22Rv1 (cell line): ENCODE results near the gene OXCT2.

ENCODE experiments used
- H3K27ac ChIP-seq: fragments of 450-650 bp; 2 replicates; pipeline ENCODE4 v1.5.1; 2017
- ZFX ChIP-seq: fragments of 450-650 bp; IDR thresholded peaks from 2 replicates; pipeline ENCODE4 v1.6.1; 2017; ENCODE audit warnings: antibody characterized with exemption, borderline replicate concordance
- TF ChIP-seq, protein P1 (sequence below): fragments of 450-650 bp; IDR thresholded peaks from 2 replicates; pipeline ENCODE4 v1.5.1; 2017; ENCODE audit warnings: mild to moderate bottlenecking

The OXCT2 gene

DNA sequence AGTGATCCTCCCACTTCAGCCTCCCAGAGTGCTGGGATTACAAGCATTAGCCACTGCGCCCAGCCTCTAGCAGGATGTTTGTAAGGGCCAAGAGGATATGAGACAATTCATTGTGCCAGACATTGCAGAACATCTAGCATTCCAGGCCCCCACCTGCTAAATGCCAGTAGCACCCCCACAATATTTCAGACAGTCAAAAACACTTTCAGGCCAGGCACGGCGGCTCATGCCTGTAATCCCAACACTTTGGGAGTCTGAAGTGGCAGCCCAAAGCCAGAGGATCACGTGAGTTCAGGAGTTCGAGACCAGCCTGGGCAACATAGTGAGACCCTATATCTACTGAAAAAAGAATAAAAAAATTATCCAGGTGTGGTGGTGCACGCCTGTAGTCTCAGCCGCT, 19.6 kb downstream of the OXCT2 start:
- H3K27ac ChIP-seq = no peak overlapping the region

DNA sequence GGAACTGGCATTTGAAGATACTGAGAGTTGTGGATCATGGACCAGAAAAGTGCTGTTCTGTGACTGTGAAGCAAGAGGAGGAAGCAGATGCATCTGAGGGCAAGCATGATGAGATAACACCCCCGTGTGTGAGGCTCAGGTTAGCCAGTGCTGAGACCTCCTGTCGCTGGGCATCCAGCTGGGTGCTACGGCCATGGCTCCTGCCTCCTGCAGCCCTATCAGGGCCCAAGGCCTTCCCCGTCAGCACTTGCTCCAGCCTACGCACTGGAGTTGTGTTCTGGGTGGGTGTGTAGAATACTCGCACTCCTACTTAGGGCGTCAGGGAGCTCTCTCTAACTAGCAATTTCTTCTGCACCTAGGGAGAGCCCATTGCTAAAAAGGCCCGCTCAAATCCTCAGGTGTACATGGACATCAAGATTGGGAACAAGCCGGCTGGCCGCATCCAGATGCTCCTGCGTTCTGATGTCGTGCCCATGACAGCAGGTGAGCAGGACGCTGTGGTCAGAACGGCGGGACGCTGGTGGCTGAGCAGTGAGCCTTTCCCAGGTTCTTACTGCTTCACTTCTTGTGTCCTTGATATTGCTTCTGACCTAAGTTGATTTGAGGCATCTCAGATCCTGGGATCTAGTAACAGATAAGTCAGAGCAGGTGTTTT, 26.0 kb downstream of the OXCT2 start:
- TF ChIP-seq ZFX = no peak
- TF ChIP-seq, protein P1, sequence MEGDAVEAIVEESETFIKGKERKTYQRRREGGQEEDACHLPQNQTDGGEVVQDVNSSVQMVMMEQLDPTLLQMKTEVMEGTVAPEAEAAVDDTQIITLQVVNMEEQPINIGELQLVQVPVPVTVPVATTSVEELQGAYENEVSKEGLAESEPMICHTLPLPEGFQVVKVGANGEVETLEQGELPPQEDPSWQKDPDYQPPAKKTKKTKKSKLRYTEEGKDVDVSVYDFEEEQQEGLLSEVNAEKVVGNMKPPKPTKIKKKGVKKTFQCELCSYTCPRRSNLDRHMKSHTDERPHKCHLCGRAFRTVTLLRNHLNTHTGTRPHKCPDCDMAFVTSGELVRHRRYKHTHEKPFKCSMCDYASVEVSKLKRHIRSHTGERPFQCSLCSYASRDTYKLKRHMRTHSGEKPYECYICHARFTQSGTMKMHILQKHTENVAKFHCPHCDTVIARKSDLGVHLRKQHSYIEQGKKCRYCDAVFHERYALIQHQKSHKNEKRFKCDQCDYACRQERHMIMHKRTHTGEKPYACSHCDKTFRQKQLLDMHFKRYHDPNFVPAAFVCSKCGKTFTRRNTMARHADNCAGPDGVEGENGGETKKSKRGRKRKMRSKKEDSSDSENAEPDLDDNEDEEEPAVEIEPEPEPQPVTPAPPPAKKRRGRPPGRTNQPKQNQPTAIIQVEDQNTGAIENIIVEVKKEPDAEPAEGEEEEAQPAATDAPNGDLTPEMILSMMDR = no peak
- H3K27ac ChIP-seq = no peak overlapping the region

More for the DNA sequence above, 19.6 kb downstream of the OXCT2 start:
- TF ChIP-seq, protein P1 = no peak
- TF ChIP-seq ZFX = no peak

DNA sequence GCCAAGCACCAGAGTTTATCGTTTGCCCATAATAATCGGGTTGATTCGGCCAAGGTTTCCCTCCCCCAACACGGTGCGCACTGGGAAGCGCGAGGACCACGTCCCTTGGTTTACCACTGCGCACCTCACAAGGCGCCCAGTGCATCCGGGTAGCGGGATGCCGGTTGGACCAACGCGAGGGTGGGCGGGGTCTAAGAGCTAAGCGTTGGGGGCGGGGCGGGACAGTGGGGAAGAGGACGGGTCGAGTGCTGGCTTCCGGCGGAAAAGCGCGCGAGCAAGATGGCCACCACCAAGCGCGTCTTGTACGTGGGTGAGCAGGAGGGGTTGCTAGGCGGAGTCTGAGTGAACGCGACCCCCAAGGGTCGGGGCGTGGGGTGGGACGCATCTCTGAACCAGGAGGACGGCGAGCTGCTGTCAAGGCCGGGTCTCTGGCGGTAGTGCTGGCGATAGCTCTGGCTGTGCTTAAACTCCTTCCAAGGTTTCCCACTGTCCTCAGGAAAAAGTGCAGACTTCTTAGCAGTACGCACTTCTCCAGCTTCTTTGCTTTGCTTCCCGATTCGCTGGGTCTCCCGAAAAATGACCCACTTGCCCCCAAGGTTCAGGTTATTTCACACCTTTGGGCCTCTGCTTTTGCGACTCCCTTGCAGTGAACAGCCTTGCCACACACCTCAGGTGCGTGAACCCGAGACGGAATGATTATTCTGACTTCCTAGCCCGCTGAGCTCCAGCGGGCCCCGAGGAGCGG, 32.4 kb downstream of the OXCT2 start, which contains the start of gene PPIE:
Gene PPIE, plus strand, starts transcription at position 261 of the 745 bp plus-strand sequence. Its CDS starts 19 bp downstream, at position 280.
- H3K27ac ChIP-seq = peak within 1 kb of the TSS; percentile 52
- TF ChIP-seq ZFX = no peak
- TF ChIP-seq, protein P1 = no peak

DNA sequence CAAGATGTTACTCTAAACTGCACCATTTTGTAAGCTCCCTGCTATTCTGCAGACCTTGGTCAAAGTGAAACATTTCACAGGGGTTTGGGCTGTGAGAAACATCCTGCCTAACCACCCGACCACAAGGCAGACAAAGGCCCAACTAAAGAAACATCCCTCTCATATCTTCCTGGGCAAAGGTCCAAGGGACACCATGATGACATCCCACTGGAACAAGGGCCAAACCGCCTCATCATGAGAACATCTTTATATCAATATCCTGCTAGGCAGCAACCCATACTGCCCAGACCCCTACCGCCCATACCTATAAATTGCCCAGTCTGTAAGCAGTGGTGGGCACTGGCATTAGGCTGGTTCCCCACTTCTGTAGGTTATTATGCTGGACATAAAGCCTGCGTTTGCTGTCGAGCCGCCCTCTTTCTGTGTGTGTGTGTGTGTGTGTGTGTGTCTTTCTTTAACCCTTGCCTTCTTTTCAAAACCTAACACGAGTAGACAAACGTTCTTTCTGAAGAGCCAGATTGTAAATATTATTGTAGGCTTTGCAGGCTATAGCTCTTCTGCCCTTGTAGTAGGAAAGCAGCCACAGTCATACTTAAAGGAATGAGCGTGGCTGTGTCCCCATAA, 33.5 kb downstream of the OXCT2 start:
- H3K27ac ChIP-seq = no peak overlapping the region

DNA sequence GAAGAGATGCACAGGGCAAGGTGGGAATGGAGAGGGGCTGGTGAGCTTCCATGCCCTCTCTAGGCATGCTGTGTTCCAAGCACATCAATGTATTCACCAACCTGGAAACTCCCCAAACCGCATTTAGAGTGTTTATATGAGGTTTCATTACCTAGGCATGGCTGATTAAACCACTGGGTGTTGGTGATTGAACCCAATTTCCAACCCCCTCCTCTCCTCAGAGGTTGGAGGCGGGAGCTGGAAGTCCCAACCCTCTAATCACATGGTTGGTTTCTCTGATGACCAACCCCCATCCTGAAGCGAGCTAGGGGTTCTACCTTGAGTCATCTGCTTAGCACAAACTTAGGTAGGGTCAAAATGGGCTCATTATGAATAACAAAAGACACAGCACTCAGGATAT, 35.4 kb downstream of the OXCT2 start:
- no peak for TF ChIP-seq ZFX
- TF ChIP-seq, protein P1 = no peak
- no peak overlapping the region for H3K27ac ChIP-seq

More for the DNA sequence above, 33.5 kb downstream of the OXCT2 start:
- TF ChIP-seq, protein P1 = no peak
- TF ChIP-seq ZFX = no peak

DNA sequence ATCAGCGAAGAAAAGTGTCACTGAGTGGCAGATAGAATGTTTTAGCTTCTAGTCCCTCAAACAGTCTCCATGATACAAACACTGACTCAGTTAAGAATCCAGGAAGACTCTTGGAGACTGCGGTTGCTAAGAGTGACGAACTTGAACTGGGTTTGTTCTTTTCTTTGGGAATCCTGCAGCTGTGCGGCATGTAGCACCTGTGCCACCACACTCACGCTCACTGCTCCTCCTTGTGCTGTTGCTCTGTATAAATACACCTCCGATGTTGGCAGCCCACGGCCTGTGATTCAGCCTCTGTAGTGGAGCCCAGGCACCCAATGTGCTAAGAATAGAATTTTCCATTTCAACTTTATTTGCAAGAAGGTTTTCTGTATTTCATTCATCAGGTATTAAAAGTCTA, 38.0 kb downstream of the OXCT2 start:
- H3K27ac ChIP-seq = no peak overlapping the region
- no peak for TF ChIP-seq ZFX
- TF ChIP-seq, protein P1 = no peak
